CD4-positive, alpha-beta T cell treated with Interleukin-4 for 1 hour (primary cell): Measurements from ENCODE around the gene CXCR6.
A peak's percentile ranks its signal among the peaks of the same experiment; 100 is the strongest.

Source experiments
- DNase-seq, 2 donors: peaks; one replicate each; pipeline ENCODE4 v3.0.0-alpha.2; 2020 to 2022

The CXCR6 gene

DNA sequence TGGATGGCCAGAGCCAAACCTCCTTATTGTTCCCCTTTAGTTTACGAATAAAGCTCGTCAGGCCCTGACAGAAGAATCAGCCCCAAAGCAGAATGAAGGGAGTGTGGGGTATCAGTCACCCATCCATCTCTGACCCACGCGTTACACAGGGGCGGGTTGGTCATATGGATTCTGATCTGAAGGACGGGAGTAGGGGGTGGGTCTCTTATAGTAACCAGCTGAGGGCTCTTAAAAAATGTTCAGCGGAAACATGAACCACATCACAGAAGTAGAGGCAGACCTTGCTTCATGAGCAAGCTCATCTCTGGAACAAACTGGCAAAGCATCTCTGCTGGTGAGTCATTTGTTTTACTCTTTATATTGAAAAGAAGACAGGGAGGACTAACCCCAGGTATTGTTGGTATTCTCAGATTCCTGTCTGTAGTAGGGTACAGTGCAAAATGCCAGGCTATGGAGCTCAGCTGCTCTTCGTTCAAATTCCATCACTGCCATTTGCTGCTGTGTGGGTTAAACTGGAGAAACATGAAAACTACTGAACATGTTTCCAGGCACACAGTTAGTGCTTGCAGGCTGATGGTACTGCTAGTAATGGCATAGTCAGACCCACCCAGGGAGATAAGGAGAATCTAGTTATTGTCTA is at the start of gene CXCR6:
TSS of gene CXCR6 (plus strand) at position 258 of the 640 bp plus-strand sequence. CDS start 3,018 bp downstream, outside the sequence.
- peak in 1 of 2 donors; percentile 62 for DNase-seq

- no peak for DNase-seq
Measured at GRCh38 chr3:45894015-45894414, 49.2 kb upstream of the CXCR6 start.

DNA sequence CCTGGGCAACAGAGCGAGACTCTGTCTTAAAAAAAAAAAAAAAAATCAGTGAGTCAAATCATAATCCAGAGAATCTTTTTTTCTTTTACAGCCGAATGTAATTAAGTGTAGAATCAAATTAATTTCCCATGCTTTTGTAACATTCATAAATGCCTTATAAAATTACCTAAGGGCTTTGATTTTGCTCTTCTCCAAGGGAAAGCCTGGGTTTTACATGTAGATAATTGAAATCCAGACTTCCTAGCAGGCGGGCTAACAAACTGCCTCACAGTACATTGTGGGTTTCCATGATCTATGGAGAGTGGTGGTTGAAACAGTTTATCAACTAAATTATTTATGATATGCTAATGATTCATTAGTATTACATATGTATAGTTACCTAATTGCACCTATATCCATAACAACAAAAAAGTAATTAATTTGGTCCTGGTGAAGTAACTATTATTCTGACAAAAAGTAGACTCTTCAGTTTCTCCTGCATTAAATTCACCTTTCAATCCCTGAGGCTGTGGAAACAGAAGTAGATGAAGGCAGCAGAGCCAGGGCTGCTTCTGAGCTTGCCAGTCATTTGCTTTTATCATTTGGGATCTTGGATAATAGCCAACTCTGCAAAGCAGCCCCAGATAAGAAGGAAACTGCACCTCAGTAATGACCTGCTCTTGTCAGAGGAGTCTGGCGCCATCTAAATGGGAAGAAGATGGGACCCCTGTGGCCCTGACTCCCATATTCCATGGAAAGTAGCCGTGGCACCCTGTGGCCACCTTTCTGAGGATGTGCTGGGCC is 47.4 kb upstream of the CXCR6 start:
- no peak for DNase-seq

DNA sequence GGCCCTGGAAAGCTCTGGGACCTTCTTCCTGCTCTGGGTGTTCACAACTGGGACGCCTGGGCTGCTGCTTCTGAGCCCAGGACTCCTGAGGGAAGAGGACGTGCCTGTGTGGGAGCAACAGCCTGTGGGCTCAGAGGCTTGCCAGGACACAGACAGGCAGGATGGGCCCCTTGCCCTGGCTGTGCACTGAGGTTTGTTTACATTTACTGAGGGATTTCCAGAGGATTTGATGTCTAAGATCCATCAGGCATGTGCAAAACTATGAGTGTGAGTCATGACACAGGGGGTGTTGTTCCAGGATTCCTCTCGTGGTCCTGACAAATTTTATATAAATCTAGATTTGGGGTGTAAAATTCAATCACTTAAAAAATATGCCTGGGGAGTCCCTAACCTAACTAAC is 46.3 kb upstream of the CXCR6 start:
- DNase-seq = no peak

DNA sequence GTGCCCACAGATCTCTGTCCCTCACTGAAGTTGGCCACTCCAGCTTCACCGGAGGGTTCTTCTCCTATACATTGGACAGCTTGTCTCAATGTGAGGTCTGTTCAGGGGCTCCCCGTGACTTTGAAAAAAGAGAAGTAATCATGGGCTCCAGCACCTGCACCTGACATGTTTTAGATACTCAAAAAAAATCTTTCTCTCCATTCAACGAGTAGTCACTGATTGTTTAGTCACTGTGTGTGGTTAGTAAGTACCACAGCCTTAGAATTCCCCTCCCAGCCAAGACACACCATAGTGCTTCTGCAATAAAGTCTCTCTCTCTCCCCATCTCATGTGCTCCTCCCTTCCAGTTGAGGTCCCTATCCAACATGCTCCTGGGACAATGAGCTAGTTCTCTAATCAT is 38.3 kb upstream of the CXCR6 start:
- no peak for DNase-seq

GRCh38 chr3:45905755-45906154 is 37.5 kb upstream of the CXCR6 start:
- DNase-seq = no peak

DNA sequence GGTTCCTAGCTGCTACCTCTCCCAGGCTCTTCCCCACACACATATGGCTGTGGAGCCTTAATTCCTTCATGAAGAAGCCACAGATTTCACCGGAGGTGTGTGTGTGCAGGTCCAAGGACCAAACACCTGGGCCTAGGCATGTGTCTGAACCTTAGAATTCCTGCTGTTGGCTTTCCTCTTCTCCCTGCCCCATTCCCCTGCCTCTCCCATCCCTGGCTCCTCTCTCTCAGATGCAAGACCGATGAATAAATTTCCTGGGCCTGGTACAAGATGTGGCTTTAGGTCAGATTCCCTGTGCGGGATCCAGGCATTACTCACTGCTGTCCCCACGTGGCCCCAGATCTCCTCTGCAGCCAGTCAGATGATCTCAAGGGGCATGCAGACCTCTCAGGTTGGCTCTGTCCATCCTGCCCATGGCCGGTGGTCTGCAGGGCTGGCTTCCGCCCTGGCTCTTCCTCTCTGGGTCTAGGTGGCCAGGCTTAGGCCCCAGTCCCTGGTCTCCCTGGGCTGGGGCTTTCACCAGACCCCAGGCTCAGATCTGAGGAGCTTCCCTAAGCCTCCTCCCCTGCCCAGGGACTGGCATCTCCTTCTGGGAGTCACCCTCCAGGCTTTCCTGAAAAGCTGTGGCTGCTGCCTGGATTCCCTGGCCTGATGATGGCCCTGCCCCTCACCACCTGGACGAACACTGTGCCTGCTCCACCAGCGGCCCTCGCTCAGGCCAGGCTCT is 36.4 kb upstream of the CXCR6 start:
- no peak for DNase-seq

DNA sequence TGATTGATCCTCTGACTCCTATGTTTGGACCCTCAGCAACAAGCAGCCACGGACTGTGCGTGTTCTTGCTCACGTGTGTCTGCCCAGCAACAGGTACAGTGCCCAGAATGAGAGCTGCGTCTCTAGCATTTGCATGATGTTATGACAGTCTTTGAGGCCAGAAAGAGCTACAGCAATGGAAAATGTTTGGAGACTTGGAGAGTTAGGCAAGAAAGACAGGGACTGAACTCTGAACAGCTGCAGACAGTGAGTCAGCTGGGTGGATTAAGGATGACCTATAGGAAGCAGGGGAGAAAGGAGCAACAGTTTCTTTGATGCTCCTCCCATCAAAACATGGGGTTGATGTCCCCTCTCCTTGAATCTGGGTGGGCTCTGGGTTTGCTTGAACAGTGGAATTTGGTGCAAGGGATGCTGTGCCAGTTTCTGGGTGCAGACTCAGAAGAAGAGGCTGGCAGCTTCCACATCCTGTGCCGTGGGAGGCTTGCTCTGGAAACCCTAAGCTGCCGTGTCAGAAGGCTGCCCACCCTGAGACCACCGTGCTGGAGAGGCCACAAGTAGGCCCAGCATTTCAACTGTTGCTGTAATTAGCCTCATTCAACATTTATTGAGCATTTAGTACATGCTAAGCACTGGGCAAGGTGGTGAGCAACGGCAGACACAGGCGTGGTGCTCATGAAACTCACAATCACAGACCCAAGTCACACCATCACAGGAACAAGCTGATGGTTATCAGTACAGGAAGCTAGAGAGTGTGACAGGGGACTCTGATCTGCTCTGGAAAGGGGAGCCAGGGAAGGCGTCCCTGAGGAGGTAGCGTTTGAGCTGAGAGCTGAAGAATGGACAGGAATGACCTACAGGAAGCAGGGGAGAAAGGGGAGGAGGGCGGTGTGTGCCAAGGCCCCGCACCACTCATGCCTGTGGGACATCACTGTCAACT is 35.2 kb upstream of the CXCR6 start:
- peak in 1 of 2 donors; percentile 47 for DNase-seq

DNA sequence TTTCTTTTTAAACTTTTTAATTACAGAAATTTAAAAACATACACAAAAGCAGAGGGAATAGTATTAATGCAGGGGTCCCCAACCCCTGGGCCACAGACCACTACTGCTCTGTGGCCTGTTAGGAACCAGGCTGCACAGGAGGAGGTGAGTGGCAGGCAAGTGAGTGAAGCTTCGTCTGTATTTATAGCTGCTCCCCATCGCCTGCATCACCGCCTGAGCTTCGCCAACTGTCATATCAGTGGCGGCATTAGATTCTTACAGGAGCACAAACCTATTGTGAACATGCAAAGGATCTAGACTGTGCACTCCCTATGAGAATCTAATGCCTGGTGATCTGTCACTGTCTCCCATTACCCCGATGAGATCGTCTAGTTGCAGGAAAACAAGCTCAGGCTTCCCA is 34.5 kb upstream of the CXCR6 start:
- DNase-seq = no peak

DNA sequence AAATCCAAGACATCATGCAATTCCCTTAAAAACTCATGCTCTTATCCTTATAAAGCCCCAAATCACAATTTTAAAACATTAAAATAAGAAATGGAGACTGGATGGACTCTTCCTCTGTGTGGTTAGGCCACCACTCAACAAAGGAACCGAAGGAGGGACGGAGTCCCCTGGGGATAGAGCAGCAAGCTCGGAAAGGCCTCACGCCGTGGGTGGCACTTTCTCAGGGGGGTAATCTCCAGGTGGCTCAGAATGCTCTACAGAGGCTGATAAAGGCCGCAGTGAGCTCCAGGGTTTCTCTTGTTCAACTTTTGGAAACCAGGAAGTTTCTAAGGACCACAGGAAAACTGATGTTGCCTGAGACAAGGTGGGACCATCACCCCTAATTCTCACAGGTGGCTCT is 33.7 kb upstream of the CXCR6 start:
- no peak for DNase-seq

- DNase-seq = no peak
Measured at GRCh38 chr3:45910892-45911291, 32.4 kb upstream of the CXCR6 start.

DNA sequence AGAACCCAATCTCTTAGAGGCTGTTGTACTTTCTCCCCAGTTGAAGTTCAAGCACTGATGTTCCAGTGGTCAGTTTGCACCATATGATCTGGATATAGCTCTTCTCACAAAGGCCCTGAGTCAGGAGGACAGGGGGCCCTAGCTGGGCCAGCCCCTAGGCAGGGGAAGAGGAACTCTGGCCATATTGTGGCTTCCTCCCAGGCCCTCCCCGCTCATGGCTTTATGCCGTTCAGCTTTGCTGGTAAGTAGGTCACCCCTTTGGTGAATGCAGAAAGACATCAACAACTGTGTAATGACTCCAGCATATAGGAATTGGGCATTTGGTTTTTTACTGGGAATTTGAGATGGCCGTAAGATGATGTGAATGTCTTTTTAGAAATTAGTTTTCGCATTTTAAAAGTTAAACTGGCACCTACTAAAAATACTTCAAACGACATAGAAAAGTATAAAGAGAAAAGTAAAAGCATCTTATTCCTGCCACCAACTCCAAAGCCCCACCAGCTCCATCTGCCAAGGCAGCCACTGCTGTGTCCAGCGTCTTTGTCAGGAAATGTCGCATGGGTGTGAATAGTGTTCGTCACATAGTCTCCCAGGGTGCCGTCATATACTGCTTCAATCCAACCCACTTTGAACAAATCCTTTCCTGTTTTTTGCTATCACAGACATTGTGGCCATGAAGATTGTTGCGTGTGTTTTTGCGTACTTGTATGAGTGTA is 31.6 kb upstream of the CXCR6 start:
- DNase-seq = no peak

- DNase-seq = no peak
Measured at GRCh38 chr3:45912435-45912834, 30.8 kb upstream of the CXCR6 start.

DNA sequence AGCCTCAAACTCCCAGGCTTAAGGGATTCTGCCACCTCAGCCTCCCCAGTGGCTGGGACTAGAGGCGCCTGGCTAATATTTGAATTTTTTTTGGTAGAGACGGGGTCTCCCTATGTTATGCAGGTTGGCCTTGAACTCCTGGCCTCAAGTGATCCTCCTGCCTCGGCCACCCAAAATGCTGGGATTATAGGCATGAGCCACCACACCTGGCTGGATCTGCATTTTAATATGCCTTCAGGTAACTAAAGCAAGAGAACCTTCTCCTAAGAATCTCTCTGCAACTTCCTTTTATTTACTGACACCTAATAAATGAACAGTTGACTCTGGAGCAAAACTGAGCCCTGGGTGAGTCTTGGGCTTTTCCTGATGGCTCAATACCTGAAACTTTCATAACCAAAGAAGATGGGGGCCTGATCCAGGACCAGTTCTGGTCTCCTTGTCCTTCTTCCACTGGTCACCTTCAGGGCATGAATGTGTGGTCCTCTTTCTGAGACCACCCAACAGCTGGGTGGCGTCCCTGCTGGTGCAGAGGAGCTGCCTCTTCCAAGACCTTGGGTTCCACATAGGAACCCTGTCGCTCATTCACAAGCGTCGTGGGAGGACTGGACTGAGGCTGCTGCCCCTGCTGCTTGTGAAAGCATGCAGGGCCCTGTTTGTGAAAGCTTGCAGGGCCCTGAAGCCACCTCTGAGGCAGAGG is 28.8 kb upstream of the CXCR6 start:
- DNase-seq = no peak

DNA sequence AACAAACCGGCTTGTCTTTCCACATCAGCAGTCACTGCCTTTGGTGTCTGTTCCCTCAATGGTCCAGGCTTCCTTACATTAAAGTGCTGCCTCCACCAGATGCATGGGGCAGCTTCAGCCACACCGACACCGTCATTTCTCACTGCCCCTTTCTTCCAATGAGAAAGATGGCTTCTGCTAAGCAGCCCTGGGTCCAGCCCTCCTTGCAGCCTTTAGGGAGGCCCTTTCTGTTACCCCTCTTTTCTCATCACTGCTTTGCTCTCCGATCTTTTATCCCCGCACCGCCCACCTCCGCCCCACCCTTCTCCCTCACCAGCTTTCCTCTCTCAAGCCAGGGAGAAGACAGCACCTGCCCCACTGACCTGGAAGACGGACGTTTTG is 28.2 kb upstream of the CXCR6 start:
- DNase-seq = no peak

DNA sequence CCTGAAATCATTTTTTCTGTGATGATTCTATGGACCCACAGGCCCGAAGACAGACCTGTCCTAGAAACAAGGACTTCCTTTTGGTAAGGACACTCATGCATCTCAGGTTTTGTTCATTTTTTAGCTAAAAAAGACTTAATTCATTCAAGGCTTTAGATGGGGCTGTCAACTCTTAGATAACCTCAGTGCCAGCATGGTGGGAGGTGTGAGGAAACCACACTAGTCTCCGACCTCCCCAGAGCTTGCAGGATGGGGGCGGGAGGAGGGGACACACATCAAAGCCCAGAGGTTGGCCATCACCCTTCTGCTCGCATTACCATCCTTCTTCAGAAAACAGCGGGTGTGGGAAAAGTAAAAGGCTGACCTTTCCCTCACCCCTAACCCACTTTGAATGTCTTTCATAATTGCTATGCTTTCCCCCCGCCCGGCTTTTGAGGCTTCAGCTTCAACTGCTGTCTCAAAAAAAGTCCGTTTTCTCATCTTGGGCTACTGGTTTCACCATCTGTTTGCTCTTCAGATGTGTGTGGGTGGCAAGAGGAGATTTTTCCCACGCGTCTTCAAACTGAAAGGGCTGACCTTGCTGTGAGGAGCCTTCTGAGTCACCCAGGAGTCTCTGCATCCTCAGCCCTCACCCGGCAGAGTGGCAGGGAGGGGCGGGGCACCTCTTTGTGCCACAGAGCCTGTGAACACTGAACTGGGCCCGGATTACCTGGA is 27.6 kb upstream of the CXCR6 start:
- peak; percentile 68 to 75 for DNase-seq

GRCh38 chr3:45917146-45917898 is 25.9 kb upstream of the CXCR6 start:
- DNase-seq = no peak

DNA sequence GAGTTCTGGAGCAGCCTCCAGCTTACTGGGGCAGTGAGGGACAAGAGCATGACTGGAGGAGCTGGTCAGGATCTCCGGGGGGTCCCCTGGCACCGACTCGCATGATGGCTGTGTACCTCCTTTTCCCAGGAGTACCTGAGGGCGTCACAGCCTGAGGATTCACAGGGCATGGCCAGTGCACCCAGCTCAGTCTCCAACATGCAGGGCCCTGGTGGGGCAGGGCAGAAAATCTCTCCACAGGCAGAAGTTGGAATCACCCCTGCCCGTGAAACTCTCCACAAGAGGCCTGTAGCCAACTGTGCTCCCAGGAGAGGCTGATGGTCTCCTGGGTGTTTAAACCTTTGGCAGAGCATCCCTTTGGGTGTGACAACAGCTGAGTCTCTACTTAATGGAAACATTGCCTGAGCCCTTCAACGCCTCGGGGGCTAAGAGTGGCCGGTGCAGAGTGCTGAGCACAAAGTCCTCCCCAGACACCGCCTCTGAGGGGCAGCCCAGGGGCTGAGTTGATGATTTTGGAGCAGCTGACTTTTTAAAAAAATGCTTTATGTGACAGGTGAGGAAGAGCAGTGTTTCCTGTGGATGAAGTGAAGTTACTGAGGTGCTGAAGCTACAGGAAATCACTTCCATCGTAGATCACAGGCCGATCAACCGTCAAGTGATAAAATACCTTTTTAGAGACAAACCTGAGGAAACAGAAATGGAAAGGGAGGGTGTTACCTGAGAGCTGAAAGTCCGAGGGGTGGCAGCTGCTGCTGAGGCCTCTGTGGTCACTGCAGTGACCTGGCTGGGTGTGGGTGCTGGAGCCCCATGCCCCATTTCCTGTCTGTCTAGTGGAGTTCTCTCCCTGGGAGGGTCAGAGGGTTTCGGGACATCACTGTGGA is 21.9 kb upstream of the CXCR6 start:
- no peak for DNase-seq

DNA sequence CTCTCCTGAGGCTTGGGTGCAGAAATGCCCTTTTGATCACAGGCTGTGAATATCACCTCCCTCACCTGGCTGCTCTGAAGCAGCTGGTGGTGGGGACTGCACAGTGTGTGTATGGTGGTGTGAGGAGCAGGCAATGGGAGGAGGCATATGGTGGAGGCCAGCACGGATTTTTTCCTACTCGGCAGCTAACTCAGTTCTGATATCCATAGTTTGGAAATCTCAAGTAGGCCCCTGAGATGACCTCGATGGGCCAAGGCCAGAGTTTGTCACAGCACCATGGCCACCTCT is 21.3 kb upstream of the CXCR6 start:
- no peak for DNase-seq
